Smooth muscle cell (in vitro differentiated cells): ENCODE data around the gene TRIM46. TPM values are rescaled to one million over a fixed set of nuclear protein-coding genes. Genes with fewer than 3 reads are reported as not detected.

ENCODE experiments used
- DNase-seq: peaks from one replicate; lab custom pipeline; 2025; ENCODE audit not compliant: unreplicated experiment; lab: John Stamatoyannopoulos, UW
- H2AFZ ChIP-seq: fragments of 200-600 bp; sonication (generic); 2 replicates; pipeline ENCODE4 v1.6.0; 2016; ENCODE audit warnings: antibody characterized with exemption, low read depth, mild to moderate bottlenecking
- H3F3A ChIP-seq: fragments of 200-600 bp; sonication (generic); 2 replicates; pipeline ENCODE4 v1.6.0; 2017; ENCODE audit warnings: antibody characterized with exemption, low read depth
- H3K27ac ChIP-seq: fragments of 200-600 bp; sonication (generic); 2 replicates; pipeline ENCODE4 v1.5.1; 2016; ENCODE audit warnings: low read depth, mild to moderate bottlenecking
- H3K27me3 ChIP-seq: fragments of 200-600 bp; sonication (generic); 2 replicates; pipeline ENCODE4 v1.6.1; 2016; ENCODE audit warnings: low read depth, mild to moderate bottlenecking
- H3K36me3 ChIP-seq: fragments of 200-600 bp; sonication (generic); 2 replicates; pipeline ENCODE4 v1.5.1; 2016; ENCODE audit warnings: low read depth
- H3K4me1 ChIP-seq: fragments of 200-600 bp; sonication (generic); 2 replicates; pipeline ENCODE4 v1.5.1; 2016; ENCODE audit warnings: low read depth
- H3K4me2 ChIP-seq: fragments of 200-600 bp; sonication (generic); 2 replicates; pipeline ENCODE4 v1.6.0; 2016; ENCODE audit warnings: mild to moderate bottlenecking
- H3K4me3 ChIP-seq: fragments of 200-600 bp; sonication (generic); 2 replicates; pipeline ENCODE4 v1.5.1; 2016; ENCODE audit warnings: mild to moderate bottlenecking
- H3K79me2 ChIP-seq: fragments of 200-600 bp; sonication (generic); 2 replicates; pipeline ENCODE4 v1.6.0; 2016; ENCODE audit warnings: low read depth, mild to moderate bottlenecking
- H3K9ac ChIP-seq: fragments of 200-600 bp; sonication (generic); 2 replicates; pipeline ENCODE4 v1.6.0; 2016; ENCODE audit warnings: low read depth
- H3K9me3 ChIP-seq: fragments of 200-600 bp; sonication (generic); replicated peaks from 2 replicates; pipeline ENCODE4 v1.5.1; 2016; ENCODE audit warnings: low read depth
- H4K20me1 ChIP-seq: fragments of 200-600 bp; sonication (generic); 2 replicates; pipeline ENCODE4 v1.6.0; 2016; ENCODE audit warnings: low read depth
- CTCF ChIP-seq: fragments of 200-600 bp; sonication (generic); IDR thresholded peaks from 2 replicates; pipeline ENCODE4 v1.5.1; 2017; ENCODE audit warnings: borderline replicate concordance, mild to moderate bottlenecking, antibody characterized with exemption; ENCODE audit not compliant: insufficient read depth, poor library complexity, severe bottlenecking
- WGBS: methylation state at CpG from one replicate; pipeline ENCODE4 v1.1.7; 2016; ENCODE audit warnings: low lambda C conversion rate; 5-methylcytosine and 5-hydroxymethylcytosine counted together
- polyA plus RNA-seq: library from polyadenylated mRNA; unstranded; fragments of >200 nt; fragmentation: Nextera tagmentation; extraction: Ambion mirVana; gene quantifications from 2 replicates; pipeline ENCODE4 v1.2.1, GENCODE V29; 2016
- total RNA-seq: library from RNA; depleted of rRNA; stranded (reverse); fragments of >200 nt; gene quantifications from 2 replicates; pipeline ENCODE4 v1.2.3, GENCODE V29; 2014

TRIM46 gene
- total and polyA plus RNA-seq, 2 experiments from 2014 or later = 3.6 to 3.8 TPM

DNA sequence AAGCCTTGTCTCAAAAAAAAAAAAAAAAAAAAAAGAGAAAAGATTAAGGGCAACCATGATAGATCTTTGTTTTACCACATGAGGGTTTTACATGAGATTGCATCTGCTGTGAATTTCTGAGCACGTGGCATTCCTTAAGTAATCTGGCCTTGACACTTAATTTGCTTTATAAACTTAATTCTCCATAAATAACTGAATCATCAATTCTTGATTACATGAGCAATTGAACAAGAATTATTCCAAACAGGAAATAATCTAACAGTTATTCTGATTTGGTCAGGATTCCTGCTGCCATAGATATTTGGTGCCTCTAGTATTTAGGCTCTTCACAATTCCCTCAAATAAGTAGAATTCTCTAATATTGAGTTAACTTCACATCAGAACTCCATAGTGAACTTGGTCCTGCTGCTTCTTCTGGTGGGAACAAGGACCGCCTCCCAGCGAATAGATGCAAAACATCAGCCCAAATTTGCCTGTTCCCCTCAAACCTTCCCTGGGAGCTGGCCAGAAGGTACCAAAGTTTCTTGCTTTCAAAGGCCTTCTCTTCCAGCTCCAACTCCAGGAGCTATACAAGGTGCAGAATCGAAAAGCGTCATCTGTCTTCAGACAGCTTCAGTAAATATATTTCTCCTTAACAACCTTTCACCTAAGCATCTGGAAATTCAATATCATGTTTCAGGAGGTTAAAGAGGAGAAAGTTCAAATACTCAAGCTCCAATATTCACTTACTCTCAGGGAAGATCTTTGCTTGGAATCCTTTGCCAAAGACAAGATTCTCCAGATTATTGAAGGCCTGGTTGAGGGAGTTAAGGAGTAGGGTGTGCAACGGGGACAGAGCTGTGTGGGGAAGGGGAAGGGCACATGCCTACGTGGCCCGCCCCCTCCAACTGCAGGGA is 1.6 kb upstream of the TRIM46 start:
- Histone ChIP-seq H3K4me1 (peaks cover 5% of the 10 kb centered on the region), H3F3A (no peaks in the 10 kb centered on the region), H3K4me3 (peak overlapping the region; percentile 74), H3K79me2 (peaks cover 16% of the 10 kb centered on the region), H3K9ac (peak overlapping the region; percentile 91), H4K20me1 (no peaks in the 10 kb centered on the region), H3K27me3 (no peaks in the 10 kb centered on the region), H3K36me3 (no peaks in the 10 kb centered on the region), H3K9me3 (no peaks in the 10 kb centered on the region), H2AFZ (no peak overlapping the region), H3K4me2 (peak overlapping the region; percentile 87), H3K27ac (peak overlapping the region; percentile 82)
- WGBS = 57% methylated on average over 8 of the region's 8 CpGs
- no peak for DNase-seq
- no peak for TF ChIP-seq CTCF

- Histone ChIP-seq H3K36me3 (no peaks in the 10 kb centered on the region), H3K27ac (peak within 1 kb of the TSS; percentile 82), H3K9me3 (no peaks in the 10 kb centered on the region), H3K4me3 (peak within 1 kb of the TSS; percentile 74), H3K4me1 (peaks cover 5% of the 10 kb centered on the region), H3K27me3 (no peaks in the 10 kb centered on the region), H3K79me2 (peaks cover 16% of the 10 kb centered on the region), H3K4me2 (peak within 1 kb of the TSS; percentile 87), H3K9ac (peak within 1 kb of the TSS; percentile 91), H2AFZ (peak within 1 kb of the TSS; percentile 79), H3F3A (no peaks in the 10 kb centered on the region), H4K20me1 (no peaks in the 10 kb centered on the region)
- peak; percentile 82 for DNase-seq
- WGBS = 2% methylated on average over 40 of the region's 57 CpGs
- TF ChIP-seq CTCF = peak; percentile 79
Observed at GRCh38 chr1:155172732-155173477, 744 bp upstream of the TRIM46 start, which contains the start of gene KRTCAP2. TSS of gene KRTCAP2 (minus strand) at chr1:155173304. CDS start at chr1:155173224, 80 bp downstream.

DNA sequence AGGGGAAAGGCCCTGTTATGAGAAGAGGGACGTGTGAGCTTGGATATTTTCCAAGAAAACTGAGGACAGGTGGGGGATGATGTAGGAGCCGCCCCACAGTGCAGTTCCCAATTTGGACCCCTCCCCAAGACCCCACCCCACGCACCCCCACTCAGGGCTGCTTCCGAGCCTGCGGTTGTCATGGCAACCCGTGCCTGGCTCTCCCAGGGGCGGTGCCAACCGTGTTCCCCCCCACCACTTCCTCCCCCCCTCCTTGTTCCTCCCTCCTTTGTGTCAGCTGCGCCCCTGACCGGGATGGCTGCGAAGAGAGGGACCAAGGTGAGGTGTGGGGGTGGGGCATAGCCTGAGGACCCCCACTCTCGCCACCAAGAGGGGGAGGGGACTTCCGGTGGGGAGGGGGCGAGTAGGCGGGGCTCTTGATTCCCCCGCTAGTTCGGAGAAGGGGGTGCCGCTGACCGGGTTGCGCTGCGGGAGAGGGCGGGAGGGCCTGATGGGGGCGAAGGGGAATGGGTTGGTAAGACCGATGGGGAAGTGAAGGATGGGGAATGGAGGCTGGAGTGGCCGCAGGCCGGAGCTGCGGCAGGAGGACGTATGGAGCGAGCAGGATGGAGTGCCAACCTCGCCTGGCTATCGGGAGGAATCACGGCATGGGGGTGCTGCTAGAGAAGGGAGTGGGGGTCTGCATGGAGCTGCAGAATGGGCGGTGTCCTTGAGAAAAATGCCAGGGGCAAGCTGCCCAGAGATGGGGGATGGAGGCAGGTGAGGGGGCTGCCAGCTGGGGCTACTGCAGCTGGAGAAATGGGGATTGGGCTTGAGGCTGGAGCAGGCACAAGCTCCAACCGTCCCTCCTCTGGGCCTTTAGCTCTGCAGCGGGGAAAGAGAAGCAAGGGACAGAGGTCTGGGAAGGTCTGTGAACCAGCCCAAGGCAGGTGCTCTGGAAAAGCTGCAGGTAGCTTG is 953 bp downstream of the TRIM46 start:
- TF ChIP-seq CTCF = no peak
- peaks cover 5% of the 10 kb centered on the region for H3K4me1 ChIP-seq
- H3K4me2 ChIP-seq = peak overlapping the region; percentile 87
- peaks cover 16% of the 10 kb centered on the region for H3K79me2 ChIP-seq
- H3K27me3 ChIP-seq = no peaks in the 10 kb centered on the region
- no peaks in the 10 kb centered on the region for H4K20me1 ChIP-seq
- no peaks in the 10 kb centered on the region for H3K9me3 ChIP-seq
- no peak for DNase-seq
- WGBS = 16% methylated on average over 18 of the region's 35 CpGs
- H3K9ac ChIP-seq = no peak overlapping the region
- no peak overlapping the region for H3K27ac ChIP-seq
- no peak overlapping the region for H2AFZ ChIP-seq
- peak overlapping the region; percentile 74 for H3K4me3 ChIP-seq
- no peaks in the 10 kb centered on the region for H3K36me3 ChIP-seq
- H3F3A ChIP-seq = no peaks in the 10 kb centered on the region
